Gastrocnemius medialis (tissue), 4 donors: ENCODE measurements around the gene BAZ2B.

Source experiments
- POLR2A ChIP-seq, 2 donors: fragments of 450-650 bp; IDR thresholded peaks; one replicate each; pipeline ENCODE4 v1.6.1; 2017; ENCODE audit warnings: antibody characterized with exemption in 2 of 2, mild to moderate bottlenecking in 2 of 2, moderate library complexity in 2 of 2
- TF ChIP-seq, protein P1 (sequence below), 5 experiments: fragments of 450-650 bp in 3 of 5; fragments of 200-600 bp in 2 of 5; sonication (generic) in 2 of 5; IDR thresholded peaks in 4 of 5; conservative IDR thresholded peaks in 1 of 5; 1 replicate in 4 of 5; 2 replicates in 1 of 5; pipeline ENCODE4 v1.5.1; 2016 to 2019; ENCODE audit warnings: antibody characterized with exemption in 5 of 5, mild to moderate bottlenecking in 3 of 5, moderate library complexity in 3 of 5

DNA sequence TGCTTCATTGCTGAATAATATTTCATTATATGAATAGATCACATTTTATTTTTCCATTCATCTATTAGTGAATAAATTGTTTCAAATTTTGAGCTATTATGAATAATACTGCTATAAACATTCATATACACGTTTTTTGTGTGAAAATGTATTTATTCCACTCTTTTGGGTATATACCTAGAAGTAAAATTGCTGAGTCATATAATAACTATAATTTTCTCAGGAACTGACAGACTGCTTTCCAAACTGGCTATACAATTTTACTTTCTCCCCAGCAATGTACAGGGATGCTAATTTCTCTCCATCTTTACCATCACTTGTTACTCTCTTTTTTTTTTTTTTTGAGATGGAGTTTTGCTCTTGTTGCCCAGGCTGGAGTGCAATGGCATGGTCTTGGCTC lies 35.5 kb upstream of the BAZ2B start:
- TF ChIP-seq, protein P1, sequence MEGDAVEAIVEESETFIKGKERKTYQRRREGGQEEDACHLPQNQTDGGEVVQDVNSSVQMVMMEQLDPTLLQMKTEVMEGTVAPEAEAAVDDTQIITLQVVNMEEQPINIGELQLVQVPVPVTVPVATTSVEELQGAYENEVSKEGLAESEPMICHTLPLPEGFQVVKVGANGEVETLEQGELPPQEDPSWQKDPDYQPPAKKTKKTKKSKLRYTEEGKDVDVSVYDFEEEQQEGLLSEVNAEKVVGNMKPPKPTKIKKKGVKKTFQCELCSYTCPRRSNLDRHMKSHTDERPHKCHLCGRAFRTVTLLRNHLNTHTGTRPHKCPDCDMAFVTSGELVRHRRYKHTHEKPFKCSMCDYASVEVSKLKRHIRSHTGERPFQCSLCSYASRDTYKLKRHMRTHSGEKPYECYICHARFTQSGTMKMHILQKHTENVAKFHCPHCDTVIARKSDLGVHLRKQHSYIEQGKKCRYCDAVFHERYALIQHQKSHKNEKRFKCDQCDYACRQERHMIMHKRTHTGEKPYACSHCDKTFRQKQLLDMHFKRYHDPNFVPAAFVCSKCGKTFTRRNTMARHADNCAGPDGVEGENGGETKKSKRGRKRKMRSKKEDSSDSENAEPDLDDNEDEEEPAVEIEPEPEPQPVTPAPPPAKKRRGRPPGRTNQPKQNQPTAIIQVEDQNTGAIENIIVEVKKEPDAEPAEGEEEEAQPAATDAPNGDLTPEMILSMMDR (IDR thresholded peaks at IDR 0.05 in 4 of 5, conservative IDR thresholded peaks at IDR 0.05 in 1 of 5), result no peak
- no peak for TF ChIP-seq POLR2A (IDR thresholded peaks at IDR 0.05)
